ENCODE results near the gene DUSP16. TPM values are rescaled to one million over a fixed set of nuclear protein-coding genes. Genes with fewer than 3 reads are reported as not detected.
A peak's percentile ranks its signal among the peaks of the same experiment; 100 is the strongest.
"Not testable (repeated sequence)": the region's sequence is repeated elsewhere in the genome, so short reads cannot be mapped to it uniquely, and the experiment has no call there.

DUSP16 gene
- total and polyA plus RNA-seq, 7 experiments from 2014 or later = 4.4 to 42.8 (median 29.2) TPM

DNA sequence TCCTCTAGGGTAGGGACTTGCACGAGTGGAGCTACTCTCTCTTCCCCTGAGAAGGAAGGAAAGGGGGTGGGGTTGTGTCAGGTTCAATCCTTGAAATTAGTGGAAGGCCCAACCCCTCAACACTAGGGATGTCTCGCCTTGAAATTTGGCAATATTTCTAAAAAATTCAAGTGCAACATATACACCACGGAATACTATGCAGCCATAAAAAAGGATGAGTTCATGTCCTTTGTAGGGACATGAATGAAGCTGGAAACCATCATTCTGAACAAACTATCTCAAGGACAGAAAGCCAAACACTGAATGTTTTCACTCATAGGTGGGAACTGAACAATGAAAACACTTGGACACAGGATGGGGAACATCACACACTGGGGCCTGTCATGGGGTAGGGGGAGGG, 33.9 kb upstream of the DUSP16 start:
- H3K36me3 Mint-ChIP-seq; H3K4me3 Mint-ChIP-seq; H3K27me3 Mint-ChIP-seq; H3K4me3 ChIP-seq (ENCODE audit: low read length); POLR2A ChIA-PET; intact Hi-C loops (cut with micrococcal nuclease); H3K36me3 ChIP-seq (ENCODE audit: control insufficient read depth in 2 of 3, insufficient read depth in 3 of 3, low read length in 3 of 3); H3K9me3 Mint-ChIP-seq; H3K27ac Mint-ChIP-seq; DNase-seq; H3K27me3 ChIP-seq (ENCODE audit: control insufficient read depth in 2 of 2, insufficient read depth in 2 of 2, low read length in 2 of 2); H3K9me3 ChIP-seq (ENCODE audit: control insufficient read depth in 2 of 3, low read length in 3 of 3); H3K4me1 ChIP-seq (ENCODE audit: control insufficient read depth in 2 of 2, insufficient read depth in 2 of 2, low read length in 2 of 2); ATAC-seq; H3K27ac ChIP-seq (ENCODE audit: low read depth, low read length); H3K4me1 Mint-ChIP-seq: not testable (repeated sequence)
- CTCF ChIA-PET = interaction anchor here (0.6 kb wide), 1 partner anchor 231 kb away, joined by 3 read pairs; no protein-coding TSS in a partner anchor

DNA sequence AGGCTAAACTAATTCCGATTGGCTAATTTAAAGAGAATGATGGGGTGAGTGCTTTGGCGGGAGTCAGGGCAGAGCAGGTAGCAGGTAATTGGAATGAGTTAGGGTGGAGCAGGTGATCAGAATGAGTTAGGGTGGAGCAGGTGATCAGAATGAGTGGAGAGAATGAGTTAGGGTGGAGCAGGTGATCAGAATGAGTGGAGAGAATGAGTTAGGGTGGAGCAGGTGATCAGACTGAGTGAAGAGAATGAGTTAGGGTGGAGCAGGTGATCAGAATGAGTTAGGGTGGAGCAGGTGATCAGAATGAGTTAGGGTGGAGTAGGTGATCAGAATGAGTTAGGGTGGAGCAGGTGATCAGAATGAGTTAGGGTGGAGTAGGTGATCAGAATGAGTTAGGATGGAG, 33.3 kb upstream of the DUSP16 start:
- DNase-seq; H3K4me1 ChIP-seq (ENCODE audit: control insufficient read depth in 2 of 2, insufficient read depth in 2 of 2, low read length in 2 of 2); H3K4me3 Mint-ChIP-seq; H3K27me3 ChIP-seq (ENCODE audit: control insufficient read depth in 2 of 2, insufficient read depth in 2 of 2, low read length in 2 of 2); intact Hi-C loops (cut with micrococcal nuclease); H3K36me3 ChIP-seq (ENCODE audit: control insufficient read depth in 2 of 3, insufficient read depth in 3 of 3, low read length in 3 of 3); H3K9me3 Mint-ChIP-seq; POLR2A ChIA-PET; H3K27ac ChIP-seq (ENCODE audit: low read depth, low read length); H3K9me3 ChIP-seq (ENCODE audit: control insufficient read depth in 2 of 3, low read length in 3 of 3); H3K4me1 Mint-ChIP-seq; H3K36me3 Mint-ChIP-seq; ATAC-seq; H3K4me3 ChIP-seq (ENCODE audit: low read length); CTCF ChIA-PET: not testable (repeated sequence)
- H3K27me3 Mint-ChIP-seq = peaks cover 0 to 11% (median 0%) of the 10 kb centered on the region in 5 donors
- peak overlapping the region in 1 of 9 donors; percentile 7 for H3K27ac Mint-ChIP-seq

DNA sequence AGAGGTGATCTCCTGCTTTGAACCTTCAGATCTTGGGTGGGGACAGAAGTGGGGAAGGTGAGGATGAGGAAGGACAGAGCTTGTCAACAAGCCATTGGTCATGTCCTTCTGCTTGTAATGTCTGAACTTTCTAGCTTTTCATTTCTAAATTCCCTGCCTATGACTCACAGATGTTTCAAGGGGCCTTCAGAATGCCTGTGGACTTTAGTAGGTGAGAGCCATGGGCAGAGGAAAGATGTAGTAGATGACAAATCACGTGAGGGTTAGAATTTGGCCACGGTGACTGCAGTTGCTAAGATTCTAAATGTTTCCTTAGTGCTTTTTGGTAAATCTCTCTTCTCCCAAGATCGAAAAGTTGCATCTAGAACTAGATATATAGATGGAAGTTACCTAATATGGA, 30.3 kb upstream of the DUSP16 start:
- no peaks in the 10 kb centered on the region for H3K9me3 ChIP-seq (ENCODE audit: control insufficient read depth in 2 of 3, low read length in 3 of 3)
- H3K36me3 ChIP-seq (ENCODE audit: control insufficient read depth in 2 of 3, insufficient read depth in 3 of 3, low read length in 3 of 3) = no peaks in the 10 kb centered on the region
- Mint-ChIP-seq H3K9me3 (peaks cover 0 to 12% (median 0%) of the 10 kb centered on the region in 11 donors), H3K4me1 (peaks cover 0 to 4% (median 0%) of the 10 kb centered on the region in 7 donors), H3K27ac (no peak overlapping the region), H3K36me3 (peaks cover 0 to 4% (median 0%) of the 10 kb centered on the region in 5 donors), H3K27me3 (peaks cover 0 to 14% (median 5%) of the 10 kb centered on the region in 5 donors), H3K4me3 (no peak overlapping the region)
- DNase-seq (no peak), ATAC-seq (no peak)
- H3K4me1 ChIP-seq (ENCODE audit: control insufficient read depth in 2 of 2, insufficient read depth in 2 of 2, low read length in 2 of 2) = no peaks in the 10 kb centered on the region
- H3K27ac ChIP-seq (ENCODE audit: low read depth, low read length) = no peak overlapping the region
- intact Hi-C loops (cut with micrococcal nuclease) = no loop called here
- POLR2A ChIA-PET = interaction anchor here (1.2 kb wide), 1 partner anchor 123 kb away, joined by 3 read pairs; no protein-coding TSS in a partner anchor
- CTCF ChIA-PET = no interaction called here
- H3K4me3 ChIP-seq (ENCODE audit: low read length) = no peak overlapping the region
- no peaks in the 10 kb centered on the region for H3K27me3 ChIP-seq (ENCODE audit: control insufficient read depth in 2 of 2, insufficient read depth in 2 of 2, low read length in 2 of 2)

DNA sequence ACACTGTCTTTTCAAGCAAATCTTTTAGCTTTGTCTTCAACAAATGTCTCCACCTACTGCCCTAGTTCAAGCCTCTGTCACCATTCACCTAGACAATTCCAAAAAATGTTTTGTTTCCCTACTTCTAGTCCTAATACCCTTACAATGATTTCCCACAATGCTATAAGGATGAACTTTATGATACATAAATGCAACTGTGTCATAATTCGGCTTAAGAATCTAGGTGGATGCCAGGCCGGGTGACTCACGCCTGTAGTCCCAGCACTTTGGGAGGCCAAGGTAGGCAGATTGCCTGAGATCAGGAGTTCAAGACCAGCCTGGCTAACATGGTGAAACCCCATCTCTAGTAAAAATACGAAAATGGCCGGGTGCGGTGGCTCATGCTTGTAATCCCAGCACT, 28.3 kb upstream of the DUSP16 start:
- CTCF ChIA-PET = interaction anchor here (0.7 kb wide), 2 partner anchors 28 to 38 kb away, joined by 3 read pairs; partner anchors contain the start of gene DUSP16
- intact Hi-C loops (cut with micrococcal nuclease) = no loop called here

DNA sequence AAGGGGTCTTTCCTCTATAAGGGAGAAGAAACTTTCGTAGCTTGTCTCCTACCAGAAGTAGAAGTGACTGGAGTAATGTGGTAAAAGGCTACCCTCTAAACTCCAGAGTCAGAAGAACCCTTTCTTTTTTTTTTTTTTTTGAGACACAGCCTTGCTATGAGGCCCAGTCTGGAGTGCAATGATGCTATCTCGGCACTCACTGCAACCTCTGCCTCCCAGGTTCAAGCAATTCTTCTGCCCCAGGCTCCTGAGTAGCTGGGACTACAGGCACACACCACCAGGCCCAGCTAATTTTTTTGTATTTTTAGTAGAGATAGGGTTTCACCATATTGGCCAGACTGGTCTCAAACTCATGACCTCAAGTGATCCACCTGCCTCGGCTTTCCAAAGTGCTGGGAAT, 25.8 kb upstream of the DUSP16 start:
- CTCF ChIA-PET; H3K27me3 ChIP-seq (ENCODE audit: control insufficient read depth in 2 of 2, insufficient read depth in 2 of 2, low read length in 2 of 2); H3K9me3 ChIP-seq (ENCODE audit: control insufficient read depth in 2 of 3, low read length in 3 of 3); intact Hi-C loops (cut with micrococcal nuclease); H3K4me1 ChIP-seq (ENCODE audit: control insufficient read depth in 2 of 2, insufficient read depth in 2 of 2, low read length in 2 of 2); H3K27ac ChIP-seq (ENCODE audit: low read depth, low read length); H3K27me3 Mint-ChIP-seq; H3K36me3 Mint-ChIP-seq; H3K4me1 Mint-ChIP-seq; ATAC-seq; H3K27ac Mint-ChIP-seq; DNase-seq; H3K9me3 Mint-ChIP-seq; H3K36me3 ChIP-seq (ENCODE audit: control insufficient read depth in 2 of 3, insufficient read depth in 3 of 3, low read length in 3 of 3); H3K4me3 ChIP-seq (ENCODE audit: low read length); H3K4me3 Mint-ChIP-seq: not testable (repeated sequence)
- POLR2A ChIA-PET = interaction anchor here (0.7 kb wide), 1 partner anchor 43 kb away, joined by 3 read pairs; no protein-coding TSS in a partner anchor

More for the DNA sequence above, 28.3 kb upstream of the DUSP16 start:
- Mint-ChIP-seq H3K4me3 (no peak overlapping the region), H3K27me3 (peaks cover 0 to 14% (median 5%) of the 10 kb centered on the region in 5 donors), H3K27ac (peak overlapping the region in 1 of 9 donors; percentile 41), H3K9me3 (peaks cover 0 to 12% (median 0%) of the 10 kb centered on the region in 11 donors), H3K4me1 (peaks cover 0 to 3% (median 0%) of the 10 kb centered on the region in 7 donors), H3K36me3 (peaks cover 0 to 4% (median 0%) of the 10 kb centered on the region in 5 donors)
- DNase-seq (no peak), ATAC-seq (no peak)
- Histone ChIP-seq H3K4me3 (ENCODE audit: low read length) (no peak overlapping the region), H3K36me3 (ENCODE audit: control insufficient read depth in 2 of 3, insufficient read depth in 3 of 3, low read length in 3 of 3) (no peaks in the 10 kb centered on the region), H3K27ac (ENCODE audit: low read depth, low read length) (no peak overlapping the region), H3K27me3 (ENCODE audit: control insufficient read depth in 2 of 2, insufficient read depth in 2 of 2, low read length in 2 of 2) (no peaks in the 10 kb centered on the region), H3K9me3 (ENCODE audit: control insufficient read depth in 2 of 3, low read length in 3 of 3) (no peaks in the 10 kb centered on the region), H3K4me1 (ENCODE audit: control insufficient read depth in 2 of 2, insufficient read depth in 2 of 2, low read length in 2 of 2) (no peaks in the 10 kb centered on the region)
- POLR2A ChIA-PET = interaction anchor here (0.5 to 0.6 kb wide), 2 partner anchors 14 to 964 kb away, joined by 3 read pairs; no protein-coding TSS in a partner anchor

DNA sequence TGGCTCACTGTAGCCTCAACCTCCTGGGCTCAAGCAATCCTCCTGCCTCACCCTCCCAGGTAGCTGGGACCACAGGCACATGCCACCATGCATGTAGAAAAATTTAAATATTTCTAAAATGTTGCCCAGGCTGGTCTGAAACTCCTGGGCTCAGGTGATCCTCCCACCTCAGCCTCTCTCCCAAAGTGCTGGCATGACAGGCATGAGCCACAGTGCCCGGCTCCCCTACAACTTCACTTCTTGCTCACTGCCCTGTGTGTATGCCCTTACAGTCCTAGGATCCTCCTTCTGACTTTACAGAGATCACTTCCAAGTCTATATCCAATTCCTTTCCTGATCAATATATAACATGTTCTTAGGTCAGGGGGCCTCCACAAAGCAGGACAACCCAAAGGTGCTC, 25.2 kb upstream of the DUSP16 start:
- ATAC-seq (no peak), DNase-seq (no peak)
- no peaks in the 10 kb centered on the region for H3K27me3 ChIP-seq (ENCODE audit: control insufficient read depth in 2 of 2, insufficient read depth in 2 of 2, low read length in 2 of 2)
- H3K9me3 Mint-ChIP-seq = peaks cover 0 to 9% (median 0%) of the 10 kb centered on the region in 11 donors
- H3K27ac ChIP-seq (ENCODE audit: low read depth, low read length) = no peak overlapping the region
- no peak overlapping the region for H3K4me3 Mint-ChIP-seq
- ChIA-PET POLR2A (interaction anchor here (0.7 to 1.4 kb wide), 2 partner anchors 26 to 44 kb away, joined by 3 read pairs; no protein-coding TSS in a partner anchor), CTCF (no interaction called here)
- no peaks in the 10 kb centered on the region for H3K36me3 ChIP-seq (ENCODE audit: control insufficient read depth in 2 of 3, insufficient read depth in 3 of 3, low read length in 3 of 3)
- H3K4me1 ChIP-seq (ENCODE audit: control insufficient read depth in 2 of 2, insufficient read depth in 2 of 2, low read length in 2 of 2) = no peaks in the 10 kb centered on the region
- no peak overlapping the region for H3K27ac Mint-ChIP-seq
- intact Hi-C loops (cut with micrococcal nuclease) = no loop called here
- H3K9me3 ChIP-seq (ENCODE audit: control insufficient read depth in 2 of 3, low read length in 3 of 3) = no peaks in the 10 kb centered on the region
- H3K36me3 Mint-ChIP-seq = peaks cover 0 to 4% (median 0%) of the 10 kb centered on the region in 5 donors
- H3K4me1 Mint-ChIP-seq = peaks cover 0 to 8% (median 2%) of the 10 kb centered on the region in 7 donors
- H3K4me3 ChIP-seq (ENCODE audit: low read length) = no peak overlapping the region
- H3K27me3 Mint-ChIP-seq = peaks cover 0 to 10% (median 5%) of the 10 kb centered on the region in 5 donors

Data from naive thymus-derived CD4-positive, alpha-beta T cell (primary cell).